Psoas muscle (tissue), 8 donors: ENCODE data around the gene DIAPH3. TPM values are rescaled to one million over a fixed set of nuclear protein-coding genes. Genes with fewer than 3 reads are reported as not detected.

Source experiments
- ATAC-seq, 4 donors: fragments of 200-7000 bp; cut with Tn5 transposase; one replicate each; pipeline ENCODE4 v1.9.1; 2020; ENCODE audit warnings: moderate library complexity in 3 of 4, mild to moderate bottlenecking in 2 of 4
- DNase-seq, 2 donors: peaks; one replicate each; pipeline ENCODE4 v3.0.0-alpha.2; 2020
- H3K27ac ChIP-seq: fragments of 200-600 bp; one replicate; pipeline ENCODE4 v1.8.0; 2022
- H3K27me3 ChIP-seq, 3 donors: fragments of 200-600 bp in 1 of 3; one replicate each; pipeline versions ENCODE4 v1.6.1 to v1.8.0; 2013 to 2022; ENCODE audit warnings: low read length in 2 of 3, mild to moderate bottlenecking in 2 of 3, moderate library complexity in 1 of 3; ENCODE audit not compliant: insufficient read depth in 3 of 3
- H3K36me3 ChIP-seq, 2 donors: fragments of 200-600 bp in 1 of 2; one replicate each; pipeline versions ENCODE4 v1.6.1 to v1.8.0; 2013 to 2022; ENCODE audit warnings: low read depth in 1 of 2, mild to moderate bottlenecking in 1 of 2, moderate library complexity in 1 of 2; ENCODE audit not compliant: insufficient read depth in 1 of 2
- H3K4me1 ChIP-seq: fragments of 200-600 bp; one replicate; pipeline ENCODE4 v1.8.0; 2022
- H3K4me3 ChIP-seq: fragments of 200-600 bp; one replicate; pipeline ENCODE4 v1.8.0; 2022; ENCODE audit warnings: mild to moderate bottlenecking
- H3K9me3 ChIP-seq: fragments of 200-600 bp; one replicate; pipeline ENCODE4 v1.8.0; 2022
- CTCF ChIP-seq: fragments of 200-600 bp; IDR thresholded peaks from one replicate; pipeline ENCODE4 v1.8.0; 2022; ENCODE audit warnings: antibody characterized with exemption
- WGBS, 3 donors: extraction: QIAGEN DNeasy Blood & Tissue Kit; methylation state at CpG; one replicate each; pipeline versions ENCODE4 v1.1.6 to v1.1.7; 2013; 5-methylcytosine and 5-hydroxymethylcytosine counted together
- intact Hi-C, 2 donors: fragments of 100-400 bp; cut with DNase I; formaldehyde crosslinking; loops; one replicate each; pipeline versions ENCODE4 v1.11.0 to v1.14.2; 2022
- polyA plus RNA-seq, 3 donors: library from polyadenylated mRNA; stranded (reverse); fragments of 200-250 nt; gene quantifications; one replicate each; pipeline ENCODE4 v1.2.3, GENCODE V29; 2013
- total RNA-seq, 4 donors: library from RNA; stranded (reverse); fragmentation: NEBNext Ultra II Directional in 2 of 4; extraction: Animal tissue kit (Norgen Biotek cat#: 25700) in 2 of 4; gene quantifications; one replicate each; pipeline versions ENCODE4 v1.2.1 to v1.2.4, GENCODE V29; 2021 to 2023
- donor health status: healthy with polysubstance abuse.
- donor health status: DM: no; HTN: no; CAD: no; lungs with moderate emphysema.
- donor health status: Bipolar disorder and iron deficiency.
- donor health status: healthy.
- donor health status: DM: yes; HTN: yes; CAD: no.
- donor health status: DM: no; HTN: no; CAD: no.
- donor health status: DM: no; HTN: no; CAD: no.
- donor health status: DM: yes; HTN: yes; CAD: no.

The DIAPH3 gene
- total and polyA plus RNA-seq, 7 donors, result 0.03 to 0.10 (median 0.08) TPM; not detected in 4

- Histone ChIP-seq H3K27me3 (no peaks in the 10 kb centered on the region), H3K4me3 (no peak overlapping the region), H3K9me3 (no peaks in the 10 kb centered on the region), H3K4me1 (no peaks in the 10 kb centered on the region), H3K36me3 (no peaks in the 10 kb centered on the region), H3K27ac (no peak overlapping the region)
- intact Hi-C loops, result no loop called here
- TF ChIP-seq CTCF, result no peak
- 13 to 17% (median 16%) methylated on average over 7 of the region's 7 CpGs for WGBS, 3 donors
- no peak for DNase-seq
- no peak for ATAC-seq
Measured at GRCh38 chr13:59666504-59666903, 497.2 kb downstream of the DIAPH3 start.

DNA sequence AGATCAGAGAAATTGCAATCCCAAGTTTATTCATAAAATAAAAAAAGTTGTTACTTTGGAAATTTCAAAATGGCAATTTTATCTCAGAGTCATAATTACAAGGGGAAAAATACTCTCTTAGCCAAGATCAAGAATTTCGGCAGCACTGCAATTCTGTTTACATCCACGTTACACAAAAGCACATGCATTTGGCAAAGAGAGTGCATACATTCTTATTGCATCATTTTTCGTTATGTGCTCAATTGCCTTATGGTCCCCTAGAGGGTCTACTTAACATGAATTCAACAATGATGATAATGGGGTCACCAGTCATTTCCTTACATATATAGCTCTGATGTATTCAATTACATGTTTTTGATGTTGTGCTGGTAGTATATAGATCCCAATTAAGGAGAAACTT is 498.0 kb downstream of the DIAPH3 start:
- H3K36me3 ChIP-seq, result no peaks in the 10 kb centered on the region
- TF ChIP-seq CTCF, result no peak
- H3K9me3 ChIP-seq, result no peaks in the 10 kb centered on the region
- H3K27ac ChIP-seq, result no peak overlapping the region
- H3K4me1 ChIP-seq, result no peaks in the 10 kb centered on the region
- DNase-seq (no peak), ATAC-seq (no peak)
- WGBS, 3 donors, result 83 to 91% (median 87%) methylated on average over 3 of the region's 3 CpGs
- H3K27me3 ChIP-seq, result no peaks in the 10 kb centered on the region
- no peak overlapping the region for H3K4me3 ChIP-seq
- intact Hi-C loops, result no loop called here

- Histone ChIP-seq H3K4me3 (no peak overlapping the region), H3K27ac (no peak overlapping the region), H3K36me3 (no peaks in the 10 kb centered on the region), H3K4me1 (no peaks in the 10 kb centered on the region), H3K27me3 (no peaks in the 10 kb centered on the region), H3K9me3 (no peaks in the 10 kb centered on the region)
- DNase-seq (no peak), ATAC-seq (no peak)
- intact Hi-C loops, result no loop called here
- WGBS, 3 donors, result 84 to 85% (median 85%) methylated on average over 1 of the region's 1 CpG
- TF ChIP-seq CTCF, result no peak
Measured at GRCh38 chr13:59665184-59665583, 498.5 kb downstream of the DIAPH3 start.

DNA sequence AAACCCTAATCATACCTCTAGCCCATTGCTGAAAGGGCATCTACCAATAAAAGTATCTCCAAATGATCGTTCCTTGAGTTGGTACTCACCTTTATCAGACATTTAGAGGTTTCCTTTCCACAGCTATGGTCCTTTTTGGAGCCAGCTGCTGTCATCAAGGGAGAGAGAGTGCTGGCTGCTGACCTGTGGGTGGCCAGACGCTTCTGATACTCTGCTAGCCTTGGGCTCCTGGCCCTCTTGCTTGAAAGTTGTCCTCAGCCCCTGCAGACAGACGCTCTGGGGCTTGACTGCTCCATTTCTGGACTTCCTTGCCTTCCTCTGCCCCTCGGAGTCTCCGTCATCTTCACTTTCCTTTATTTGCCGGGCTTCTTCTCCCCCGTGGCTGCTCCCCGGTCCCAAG is 499.1 kb downstream of the DIAPH3 start:
- 54 to 67% (median 60%) methylated on average over 8 of the region's 8 CpGs for WGBS, 3 donors
- Histone ChIP-seq H3K27me3 (no peaks in the 10 kb centered on the region), H3K36me3 (no peaks in the 10 kb centered on the region), H3K4me3 (no peak overlapping the region), H3K4me1 (no peaks in the 10 kb centered on the region), H3K9me3 (no peaks in the 10 kb centered on the region), H3K27ac (no peak overlapping the region)
- no peak for ATAC-seq
- no peak for TF ChIP-seq CTCF
- intact Hi-C loops, result no loop called here
- DNase-seq, result no peak

- no peak for TF ChIP-seq CTCF
- Histone ChIP-seq H3K27ac (no peak overlapping the region), H3K4me3 (no peak overlapping the region), H3K27me3 (no peaks in the 10 kb centered on the region), H3K9me3 (no peaks in the 10 kb centered on the region), H3K4me1 (no peaks in the 10 kb centered on the region), H3K36me3 (no peaks in the 10 kb centered on the region)
- WGBS, 3 donors, result 90 to 94% (median 93%) methylated on average over 7 of the region's 7 CpGs
- DNase-seq (no peak), ATAC-seq (no peak)
- intact Hi-C loops, result no loop called here
Measured at GRCh38 chr13:59663707-59664106, 500.0 kb downstream of the DIAPH3 start.
